ENCODE measurements around the gene HPSE2.

GRCh38 chr10:98427011-98427515 lies 808.6 kb downstream of the HPSE2 start:
- TF ChIP-seq POLR2A (IDR thresholded peaks at IDR 0.05; ENCODE audit: low read depth, low read length) (no peak), POLR2AphosphoS5 (IDR thresholded peaks at IDR 0.05; ENCODE audit: low read depth, low read length) (no peak), TAF1 (IDR thresholded peaks at IDR 0.05; ENCODE audit: low read depth, low read length) (no peak), PAX5 (IDR thresholded peaks at IDR 0.05; ENCODE audit: insufficient read depth, low read length, severe bottlenecking) (no peak)

All from GM12891 (cell line).